Peyer's patch (tissue), 4 donors: ENCODE data around the gene FAM107B.

Source experiments
- CTCF ChIP-seq, 6 experiments: fragments of 450-650 bp in 4 of 6; fragments of 200-600 bp in 2 of 6; sonication (generic) in 1 of 6; IDR thresholded peaks; one replicate each; pipeline ENCODE4 v1.5.1; 2017 to 2019; ENCODE audit warnings: antibody characterized with exemption in 6 of 6, mild to moderate bottlenecking in 3 of 6, moderate library complexity in 1 of 6
- POLR2A ChIP-seq, 2 donors: fragments of 450-650 bp; IDR thresholded peaks; one replicate each; pipeline ENCODE4 v1.5.1; 2017; ENCODE audit warnings: antibody characterized with exemption in 2 of 2, mild to moderate bottlenecking in 2 of 2, moderate library complexity in 2 of 2

- no peak for TF ChIP-seq CTCF (IDR thresholded peaks at IDR 0.05)
- TF ChIP-seq POLR2A (IDR thresholded peaks at IDR 0.05): no peak
These were observed 25.5 kb downstream of the FAM107B start for GRCh38 chr10:14749070-14749809.
